H1 (cell line): ENCODE measurements around the gene PLB1. TPM values are rescaled to one million over a fixed set of nuclear protein-coding genes. Genes with fewer than 3 reads are reported as not detected.
A peak's percentile ranks its signal among the peaks of the same experiment; 100 is the strongest.

Experiments used
- ASH2L ChIP-seq: fragments of 200-600, 300-600 bp; sonication (generic); IDR thresholded peaks from one replicate; pipeline ENCODE4 v1.7.1; 2017; ENCODE audit warnings: low read length
- ATF3 ChIP-seq: IDR thresholded peaks from 2 replicates; pipeline ENCODE4 v1.6.1; 2011; ENCODE audit warnings: low read depth, mild to moderate bottlenecking, low read length; ENCODE audit not compliant: insufficient read depth
- CHD7 ChIP-seq: fragments of 300-600 bp; sonication (generic); IDR thresholded peaks from 2 replicates; pipeline ENCODE4 v1.7.1; 2012; ENCODE audit warnings: low read length, moderate library complexity, mild to moderate bottlenecking, inconsistent platforms; ENCODE audit not compliant: insufficient replicate concordance
- POLR2A ChIP-seq, 2 experiments: IDR thresholded peaks; 1 replicate in 1 of 2; 2 replicates in 1 of 2; pipeline ENCODE4 v1.6.1; 2011; ENCODE audit warnings: low read depth in 2 of 2, low read length in 2 of 2, mild to moderate bottlenecking in 2 of 2; ENCODE audit errors: control extremely low read depth in 1 of 2
- POLR2AphosphoS5 ChIP-seq: IDR thresholded peaks from 2 replicates; pipeline ENCODE4 v1.6.1; 2011; ENCODE audit warnings: low read depth, low read length
- RAD21 ChIP-seq, 2 experiments: IDR thresholded peaks in 1 of 2; conservative IDR thresholded peaks in 1 of 2; 2 replicates each; pipeline ENCODE4 v1.6.1; 2011; ENCODE audit warnings: low read depth in 2 of 2, low read length in 2 of 2, improper control_type of control experiment in 1 of 2, inconsistent platforms in 1 of 2, mild to moderate bottlenecking in 1 of 2, moderate library complexity in 1 of 2
- RBBP5 ChIP-seq: IDR thresholded peaks from 2 replicates; pipeline ENCODE4 v1.7.1; 2012; ENCODE audit warnings: low read depth, mild to moderate bottlenecking, inconsistent platforms, low read length, moderate library complexity, borderline replicate concordance
- RXRA ChIP-seq: IDR thresholded peaks from 2 replicates; pipeline ENCODE4 v1.6.1; 2011; ENCODE audit warnings: low read depth, mild to moderate bottlenecking, low read length, moderate library complexity; ENCODE audit not compliant: insufficient read depth
- TAF1 ChIP-seq: IDR thresholded peaks from 2 replicates; pipeline ENCODE4 v1.6.1; 2011; ENCODE audit warnings: mild to moderate bottlenecking, low read depth, low read length
- TAF7 ChIP-seq: optimal IDR thresholded peaks from 2 replicates; pipeline ENCODE3; 2011; ENCODE audit warnings: low read depth, mild to moderate bottlenecking, inconsistent platforms, low read length, moderate library complexity, borderline replicate concordance
- polyA plus RNA-seq, 7 experiments: library from polyadenylated mRNA; depleted of rRNA in 3 of 7; stranded (reverse) in 5 of 7; unstranded in 2 of 7; fragments of >200 nt in 5 of 7; fragments of 200-250 nt in 2 of 7; gene quantifications; 1 replicate in 5 of 7; 2 replicates in 1 of 7; 4 replicates in 1 of 7; pipeline versions ENCODE4 v1.2.1 to v1.2.3, GENCODE V29; 2011 to 2013; ENCODE audit warnings: missing spikeins in 2 of 7, mixed read lengths in 2 of 7
- total RNA-seq: library from RNA; stranded (reverse); fragmentation: NEBNext Ultra II Directional; extraction: Animal tissue kit (Norgen Biotek cat#: 25700); gene quantifications from 2 replicates; pipeline ENCODE4 v1.2.1, GENCODE V29; 2021

Gene PLB1
- total and polyA plus RNA-seq, 2 of the 8 experiments (the other 6 are each of a cell fraction or from before 2014, with no cell fraction given) = 0.20 to 0.36 TPM

- TF ChIP-seq CHD7 = no peak
- peak in 1 of 2 experiments; percentile 50; a peak in 1 of 3 replicates for TF ChIP-seq POLR2A (IDR thresholded peaks at IDR 0.05; ENCODE audit: control extremely low read depth in 1 of 2, low read depth in 2 of 2, low read length in 2 of 2)
- peak; percentile 60; the same call in 1 of the 2 replicates for TF ChIP-seq ATF3
- peak; percentile 68; the same call in 1 of the 2 replicates for TF ChIP-seq RBBP5
- peak; percentile 82 to 85 for TF ChIP-seq RAD21 (IDR thresholded peaks at IDR 0.05 in 1 of 2, conservative IDR thresholded peaks at IDR 0.05 in 1 of 2; ENCODE audit: low read depth in 2 of 2, low read length in 2 of 2)
- 0 out of 2 replicates have a peak, but pooled peaks have one; percentile 40 for TF ChIP-seq RXRA
- TF ChIP-seq POLR2AphosphoS5 = peak; percentile 47; the same call in 1 of the 2 replicates
- peak; percentile 52 for TF ChIP-seq TAF1
- TF ChIP-seq ASH2L = peak; percentile 48
- peak; percentile 72 for TF ChIP-seq TAF7
These were observed 70.7 kb downstream of the PLB1 start (continued) for GRCh38 chr2:28566521-28567041.
